Parathyroid adenoma (tissue), 2 donors: ENCODE measurements around the gene LAGE3.

Experiments used
- H2AFZ ChIP-seq: fragments of 300-600 bp; sonication (generic); one replicate; pipeline ENCODE4 v1.7.0; 2017; ENCODE audit warnings: antibody characterized with exemption, mild to moderate bottlenecking
- H3K27ac ChIP-seq: fragments of 300-600 bp; sonication (generic); one replicate; pipeline ENCODE4 v1.7.0; 2017
- H3K27me3 ChIP-seq: fragments of 300-600 bp; sonication (generic); one replicate; pipeline ENCODE4 v1.7.0; 2017; ENCODE audit warnings: low read length; ENCODE audit not compliant: control insufficient read depth, insufficient read depth
- H3K36me3 ChIP-seq: fragments of 300-600 bp; sonication (generic); one replicate; pipeline ENCODE4 v1.7.0; 2017; ENCODE audit warnings: low read length; ENCODE audit not compliant: control insufficient read depth, insufficient read depth
- H3K4me1 ChIP-seq: fragments of 300-600 bp; sonication (generic); one replicate; pipeline ENCODE4 v1.7.0; 2017; ENCODE audit warnings: control low read depth
- H3K4me2 ChIP-seq: fragments of 300-600 bp; sonication (generic); one replicate; pipeline ENCODE4 v1.7.0; 2017; ENCODE audit warnings: low read length
- H3K4me3 ChIP-seq: fragments of 300-600 bp; sonication (generic); one replicate; pipeline ENCODE4 v1.7.0; 2017; ENCODE audit warnings: low read depth, low read length
- H3K79me2 ChIP-seq: fragments of 300-600 bp; sonication (generic); one replicate; pipeline ENCODE4 v1.7.0; 2017; ENCODE audit warnings: control low read depth
- H3K9ac ChIP-seq: fragments of 300-600 bp; sonication (generic); one replicate; pipeline ENCODE4 v1.7.0; 2017; ENCODE audit warnings: mild to moderate bottlenecking
- H3K9me3 ChIP-seq: fragments of 300-600 bp; sonication (generic); one replicate; pipeline ENCODE4 v1.7.0; 2017; ENCODE audit warnings: low read length; ENCODE audit not compliant: control insufficient read depth
- TF ChIP-seq, protein P1 (sequence below): fragments of 300-600 bp; sonication (generic); IDR thresholded peaks from one replicate; pipeline ENCODE4 v1.7.0; 2017; ENCODE audit warnings: antibody characterized with exemption, mild to moderate bottlenecking
- donor health status: primary hyperparathyroidism.

The LAGE3 gene

GRCh38 chrX:154466036-154466435 is 13.0 kb downstream of the LAGE3 start:
- Histone ChIP-seq H3K4me3 (no peak overlapping the region), H2AFZ (no peak overlapping the region), H3K4me1 (no peaks in the 10 kb centered on the region), H3K9ac (no peak overlapping the region), H3K9me3 (no peaks in the 10 kb centered on the region), H3K27me3 (no peaks in the 10 kb centered on the region), H3K36me3 (no peaks in the 10 kb centered on the region), H3K4me2 (no peak overlapping the region), H3K79me2 (no peaks in the 10 kb centered on the region), H3K27ac (no peak overlapping the region)
- TF ChIP-seq, protein P1, sequence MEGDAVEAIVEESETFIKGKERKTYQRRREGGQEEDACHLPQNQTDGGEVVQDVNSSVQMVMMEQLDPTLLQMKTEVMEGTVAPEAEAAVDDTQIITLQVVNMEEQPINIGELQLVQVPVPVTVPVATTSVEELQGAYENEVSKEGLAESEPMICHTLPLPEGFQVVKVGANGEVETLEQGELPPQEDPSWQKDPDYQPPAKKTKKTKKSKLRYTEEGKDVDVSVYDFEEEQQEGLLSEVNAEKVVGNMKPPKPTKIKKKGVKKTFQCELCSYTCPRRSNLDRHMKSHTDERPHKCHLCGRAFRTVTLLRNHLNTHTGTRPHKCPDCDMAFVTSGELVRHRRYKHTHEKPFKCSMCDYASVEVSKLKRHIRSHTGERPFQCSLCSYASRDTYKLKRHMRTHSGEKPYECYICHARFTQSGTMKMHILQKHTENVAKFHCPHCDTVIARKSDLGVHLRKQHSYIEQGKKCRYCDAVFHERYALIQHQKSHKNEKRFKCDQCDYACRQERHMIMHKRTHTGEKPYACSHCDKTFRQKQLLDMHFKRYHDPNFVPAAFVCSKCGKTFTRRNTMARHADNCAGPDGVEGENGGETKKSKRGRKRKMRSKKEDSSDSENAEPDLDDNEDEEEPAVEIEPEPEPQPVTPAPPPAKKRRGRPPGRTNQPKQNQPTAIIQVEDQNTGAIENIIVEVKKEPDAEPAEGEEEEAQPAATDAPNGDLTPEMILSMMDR, result no peak

GRCh38 chrX:154465601-154466000 is 13.5 kb downstream of the LAGE3 start:
- Histone ChIP-seq H3K9me3 (no peaks in the 10 kb centered on the region), H3K36me3 (no peaks in the 10 kb centered on the region), H3K27me3 (no peaks in the 10 kb centered on the region), H3K4me3 (no peak overlapping the region), H3K4me2 (no peak overlapping the region), H3K9ac (no peak overlapping the region), H3K4me1 (no peaks in the 10 kb centered on the region), H3K79me2 (no peaks in the 10 kb centered on the region), H3K27ac (no peak overlapping the region), H2AFZ (no peak overlapping the region)
- TF ChIP-seq, protein P1, result no peak

DNA sequence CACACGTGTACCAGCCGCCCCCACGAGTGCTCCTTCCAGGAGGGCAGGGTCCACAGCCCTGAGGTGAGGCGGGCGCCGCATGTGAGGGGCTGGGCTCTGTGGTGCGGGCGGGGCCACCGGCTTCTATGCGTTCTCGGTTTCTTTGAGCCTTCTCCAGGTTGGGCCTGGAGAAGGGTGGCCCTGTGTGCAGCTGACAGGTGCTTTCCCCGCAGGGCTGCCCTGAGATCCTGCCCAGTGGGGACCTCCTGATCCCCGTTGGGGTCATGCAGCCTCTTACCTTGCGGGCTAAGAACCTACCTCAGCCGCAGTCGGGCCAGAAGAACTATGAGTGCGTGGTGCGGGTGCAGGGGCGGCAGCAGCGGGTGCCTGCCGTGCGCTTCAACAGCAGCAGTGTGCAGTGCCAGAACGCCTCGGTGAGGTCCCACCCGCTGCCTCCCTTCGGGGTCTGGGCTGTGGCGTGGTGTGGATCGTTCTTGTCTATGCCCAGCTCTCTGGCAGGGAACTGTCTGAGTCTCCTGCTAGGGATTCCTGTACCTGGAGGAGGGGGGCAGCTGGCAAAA is 14.2 kb downstream of the LAGE3 start:
- H3K9me3 ChIP-seq, result no peaks in the 10 kb centered on the region
- TF ChIP-seq, protein P1, result no peak
- H3K4me2 ChIP-seq, result no peak overlapping the region
- no peak overlapping the region for H3K27ac ChIP-seq
- H3K36me3 ChIP-seq, result no peaks in the 10 kb centered on the region
- H3K27me3 ChIP-seq, result no peaks in the 10 kb centered on the region
- H3K4me3 ChIP-seq, result no peak overlapping the region
- H3K4me1 ChIP-seq, result no peaks in the 10 kb centered on the region
- H3K79me2 ChIP-seq, result no peaks in the 10 kb centered on the region
- H2AFZ ChIP-seq, result no peak overlapping the region
- no peak overlapping the region for H3K9ac ChIP-seq

DNA sequence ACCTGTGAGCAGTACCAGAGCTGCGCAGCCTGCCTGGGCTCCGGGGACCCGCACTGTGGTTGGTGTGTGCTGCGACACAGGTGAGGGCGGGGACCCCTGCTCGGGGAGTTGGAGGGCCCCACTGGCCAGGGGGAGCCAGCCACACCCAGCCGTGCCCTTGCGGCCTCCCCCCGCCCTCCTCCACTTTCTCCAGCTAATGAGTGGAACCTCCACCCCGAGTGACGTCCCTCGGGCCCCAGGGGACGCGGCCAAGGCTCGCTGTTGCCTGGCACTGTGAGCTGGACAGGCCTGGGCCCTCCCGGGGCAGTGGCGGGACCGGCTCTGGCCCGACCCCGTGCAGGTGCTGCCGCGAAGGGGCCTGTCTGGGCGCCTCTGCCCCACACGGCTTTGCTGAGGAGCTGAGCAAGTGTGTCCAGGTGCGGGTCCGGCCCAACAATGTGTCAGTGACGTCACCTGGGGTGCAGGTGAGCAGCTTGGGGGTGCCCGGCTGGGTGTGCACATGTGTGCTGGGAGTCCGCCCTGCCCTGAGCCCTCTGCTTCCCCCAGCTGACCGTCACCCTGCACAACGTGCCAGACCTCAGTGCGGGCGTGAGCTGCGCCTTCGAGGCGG is 15.4 kb downstream of the LAGE3 start:
- Histone ChIP-seq H2AFZ (no peak overlapping the region), H3K27ac (no peak overlapping the region), H3K9ac (no peak overlapping the region), H3K27me3 (no peaks in the 10 kb centered on the region), H3K4me3 (no peak overlapping the region), H3K4me2 (no peak overlapping the region), H3K9me3 (no peaks in the 10 kb centered on the region), H3K36me3 (no peaks in the 10 kb centered on the region), H3K4me1 (no peaks in the 10 kb centered on the region), H3K79me2 (no peaks in the 10 kb centered on the region)
- TF ChIP-seq, protein P1, result no peak

DNA sequence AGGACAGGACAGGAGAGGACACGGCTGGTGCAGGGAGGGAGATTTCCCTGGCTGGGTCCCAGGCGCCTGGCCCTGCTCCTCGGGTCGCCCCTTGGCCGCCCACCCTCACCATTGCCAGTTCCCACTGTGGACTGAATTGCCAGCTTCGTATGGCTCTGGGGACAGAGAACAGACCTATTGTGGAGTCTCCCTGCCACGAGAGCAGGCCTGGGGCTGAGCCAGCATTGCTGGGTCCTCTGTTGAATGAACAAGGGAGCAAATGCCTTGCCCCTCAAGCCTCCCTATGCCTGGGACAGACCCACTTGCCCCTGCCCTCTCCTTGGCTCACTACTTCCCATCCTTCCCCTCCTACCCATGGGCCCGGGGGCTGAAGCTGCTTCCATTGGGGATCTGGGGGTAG is 16.7 kb downstream of the LAGE3 start:
- no peak overlapping the region for H3K9ac ChIP-seq
- H3K4me3 ChIP-seq, result no peak overlapping the region
- no peaks in the 10 kb centered on the region for H3K79me2 ChIP-seq
- no peak overlapping the region for H3K4me2 ChIP-seq
- TF ChIP-seq, protein P1, result no peak
- H3K36me3 ChIP-seq, result no peaks in the 10 kb centered on the region
- no peak overlapping the region for H3K27ac ChIP-seq
- H3K4me1 ChIP-seq, result no peaks in the 10 kb centered on the region
- no peaks in the 10 kb centered on the region for H3K9me3 ChIP-seq
- H2AFZ ChIP-seq, result no peak overlapping the region
- H3K27me3 ChIP-seq, result no peaks in the 10 kb centered on the region
